HG03558 (cell line): Measurements from ENCODE around the gene SUFU.
"Not testable (repeated sequence)": the region's sequence is repeated elsewhere in the genome, so short reads cannot be mapped to it uniquely, and the experiment has no call there.

ENCODE experiments used
- ATAC-seq: cut with Tn5 transposase; IDR thresholded peaks from one replicate; pipeline ENCODE4 v1.9.1; 2021; ENCODE audit warnings: moderate number of reproducible peaks; ENCODE audit not compliant: unreplicated experiment; ENCODE audit errors: extremely low read depth

The SUFU gene

DNA sequence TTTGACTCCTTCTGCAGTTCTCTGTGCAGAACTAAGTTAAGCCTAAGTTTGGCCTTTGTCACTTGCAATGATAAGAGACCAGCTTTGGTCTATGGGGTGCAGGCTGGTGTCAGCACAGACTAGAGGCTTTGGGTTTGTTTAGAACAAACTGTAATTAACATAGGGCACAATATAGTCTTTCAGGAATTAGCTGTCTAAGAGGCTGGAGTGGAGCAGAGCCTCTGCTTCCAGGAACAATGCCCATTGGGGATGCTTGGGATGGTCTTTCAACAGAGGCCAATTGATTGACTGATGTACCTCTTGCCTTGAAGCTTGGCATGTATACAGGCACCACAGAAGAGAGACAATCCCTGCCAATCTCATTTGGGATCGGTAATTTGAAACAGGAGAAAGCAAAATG, 4.7 kb downstream of the SUFU start:
- ATAC-seq: no peak

DNA sequence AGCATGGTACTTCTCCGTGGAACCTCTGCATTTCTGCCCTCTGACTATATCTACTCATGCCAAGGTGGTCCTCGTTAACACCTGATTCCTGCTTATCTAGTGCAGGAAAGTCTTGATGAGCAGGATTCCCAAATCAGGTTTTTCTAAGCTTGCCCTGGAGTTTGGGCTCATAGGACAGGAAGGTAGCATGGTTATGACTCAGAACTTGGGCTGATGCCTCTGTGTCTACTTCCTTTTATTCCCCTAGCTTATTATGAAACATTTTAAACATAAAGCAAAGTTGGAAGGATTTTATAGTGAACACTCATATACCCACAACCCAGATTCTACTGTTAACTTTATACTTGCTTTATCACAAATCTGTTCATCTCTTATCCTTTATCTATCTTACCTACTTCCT, 5.6 kb downstream of the SUFU start:
- ATAC-seq: no peak

DNA sequence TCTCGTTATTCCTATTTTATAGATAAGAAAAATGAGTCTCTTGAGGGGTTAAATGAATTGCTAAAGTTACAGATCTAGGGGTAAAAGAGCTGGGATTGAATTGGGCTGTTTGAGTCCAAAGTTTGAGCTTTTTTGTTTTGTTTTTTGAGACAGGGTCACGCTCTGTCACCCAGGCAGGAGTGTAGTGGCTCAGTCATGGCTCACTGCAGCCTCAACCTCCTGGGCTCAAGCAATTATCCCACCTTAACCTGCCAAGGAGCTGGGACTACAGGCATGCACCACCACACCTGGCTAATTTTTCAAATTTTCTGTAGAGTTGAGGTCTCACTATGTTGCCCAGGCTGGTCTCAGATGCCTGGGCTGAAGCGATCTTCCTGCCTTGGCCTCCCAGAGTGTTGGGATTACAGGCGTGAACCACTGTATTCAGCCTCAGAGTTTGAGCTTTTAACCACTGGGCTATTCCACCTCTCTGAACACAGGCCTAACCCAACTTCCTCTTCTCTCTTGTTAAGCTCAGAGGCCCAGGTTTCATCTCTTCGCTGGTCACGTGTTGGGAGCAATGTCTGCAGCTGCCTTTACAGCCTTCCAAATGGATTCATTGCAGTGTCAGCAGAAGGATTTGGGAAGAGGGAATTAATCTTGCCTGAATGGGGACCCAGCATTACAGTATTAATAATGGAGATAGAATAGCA, 8.0 kb downstream of the SUFU start:
- ATAC-seq: no peak

DNA sequence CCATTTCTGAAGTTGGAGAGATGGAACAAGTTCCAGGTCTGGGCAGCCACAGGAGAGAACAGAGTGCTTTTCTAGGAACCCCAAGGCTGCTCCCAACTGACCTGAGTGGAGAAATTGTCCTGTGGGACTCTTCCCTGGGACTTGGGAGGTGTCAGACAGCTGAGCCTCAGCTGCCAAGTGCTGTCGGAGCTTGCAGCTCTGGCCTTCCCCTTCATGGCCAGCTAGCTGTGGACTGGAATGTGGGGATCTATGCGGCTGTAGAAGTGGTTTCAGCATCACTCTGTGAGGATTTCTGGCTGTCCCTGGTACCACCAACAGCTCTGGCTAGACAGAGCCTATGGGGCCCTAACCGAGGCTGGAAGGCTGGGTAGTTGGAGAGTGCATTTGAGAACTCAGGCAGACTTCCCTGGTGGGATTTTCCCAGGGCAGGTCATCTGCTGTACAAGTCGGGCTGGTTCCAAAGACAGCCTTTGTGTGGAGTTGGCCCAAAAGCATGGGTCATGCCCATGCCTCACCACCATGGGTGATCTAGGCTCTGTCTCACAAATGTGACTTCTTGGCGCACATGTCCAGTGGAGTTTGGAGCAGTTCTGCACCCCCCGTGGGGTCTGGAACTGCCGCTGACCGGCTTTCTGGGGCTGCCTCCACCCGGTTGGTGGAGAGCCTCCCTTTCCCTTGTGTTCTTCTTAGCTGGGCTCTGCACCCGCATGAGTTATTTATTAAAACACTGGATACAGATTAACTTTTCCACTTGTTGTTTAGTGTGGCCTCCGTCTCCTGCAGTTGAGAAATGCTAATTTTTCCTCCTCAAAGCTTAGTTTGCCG, 10.9 kb downstream of the SUFU start:
- no peak for ATAC-seq

DNA sequence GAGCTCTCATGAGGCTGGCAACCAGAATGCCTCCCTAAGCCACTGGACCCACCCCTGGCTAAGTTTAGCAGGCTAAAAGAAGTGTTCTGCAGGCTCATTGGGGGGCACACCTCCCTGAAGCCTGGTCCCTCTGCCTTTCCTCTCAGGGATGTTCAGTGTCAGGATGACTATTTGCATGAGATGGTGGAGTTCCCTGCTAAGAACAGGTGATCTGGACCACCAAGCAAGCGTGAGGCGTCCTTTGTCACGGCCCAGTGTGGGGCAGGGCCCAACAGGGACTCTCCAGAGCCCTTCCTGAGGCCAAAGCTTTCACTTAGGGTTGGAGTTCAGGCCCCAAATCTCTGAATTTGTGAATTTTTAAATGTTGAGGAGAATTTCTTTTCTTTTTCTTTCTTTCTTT, 12.0 kb downstream of the SUFU start:
- no peak for ATAC-seq

DNA sequence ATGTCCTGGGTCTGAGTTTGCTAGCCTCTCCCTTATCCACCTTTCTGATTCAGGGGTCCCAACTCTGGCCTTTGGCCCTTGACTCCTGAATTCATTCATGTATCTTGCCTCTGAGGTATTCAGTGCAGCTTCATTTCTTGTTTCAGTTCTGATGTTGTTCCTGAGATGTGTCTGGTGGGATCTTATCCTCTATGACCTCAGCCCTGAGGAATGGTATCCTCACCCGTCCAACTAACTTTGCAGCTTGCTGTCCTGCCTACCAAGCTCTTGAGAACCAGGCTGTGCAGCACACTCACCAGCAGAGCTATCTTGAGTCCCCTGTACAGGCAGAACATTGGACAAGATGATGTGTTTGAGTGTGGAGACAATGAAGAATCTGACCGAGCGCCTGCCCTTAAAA, 13.8 kb downstream of the SUFU start:
- no peak for ATAC-seq

DNA sequence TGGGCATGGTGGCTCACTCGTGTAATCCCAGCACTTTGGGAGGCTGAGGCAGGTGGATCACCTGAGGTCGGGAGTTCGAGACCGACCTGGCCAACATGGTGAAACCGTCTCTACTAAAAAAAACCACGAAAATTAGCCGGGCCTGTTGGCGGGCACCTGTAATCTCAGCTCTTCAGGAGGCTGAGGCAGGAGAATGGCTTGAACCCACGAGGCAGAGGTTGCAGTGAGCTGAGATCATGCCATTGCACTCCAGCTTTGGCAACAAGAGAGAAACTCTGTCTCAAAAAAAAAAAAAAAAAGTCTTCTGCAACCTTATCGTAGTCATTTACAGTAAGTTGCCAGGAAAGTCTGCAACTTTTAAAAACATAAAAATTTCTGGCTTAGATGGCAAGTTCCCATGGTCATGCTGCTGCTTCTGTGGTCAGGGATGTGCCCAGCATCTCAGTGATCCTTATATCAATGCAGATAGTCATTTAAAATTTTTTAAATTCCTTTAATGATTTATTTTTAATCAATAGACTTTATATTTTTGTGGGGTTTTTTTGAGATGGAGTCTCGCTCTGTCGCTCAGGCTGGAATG, 15.6 kb downstream of the SUFU start:
- ATAC-seq: no peak

DNA sequence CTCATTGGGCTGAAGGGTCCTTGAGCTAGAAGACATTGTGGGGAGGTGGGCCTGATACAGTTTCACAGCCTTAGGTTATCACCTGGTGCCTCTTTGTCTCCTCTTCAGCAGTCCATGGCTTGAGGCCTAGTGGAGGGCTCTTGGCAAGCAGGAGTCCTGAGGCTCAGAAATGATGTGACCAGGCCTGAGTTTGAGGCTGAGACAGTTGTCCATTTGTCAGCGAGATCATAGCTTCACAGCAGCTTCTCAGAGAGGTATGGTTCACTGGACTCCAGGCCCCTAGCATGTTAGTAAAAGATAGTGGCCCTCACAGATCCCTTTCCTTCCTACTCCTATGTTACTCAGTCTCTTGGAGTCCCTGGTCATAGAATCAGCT, 19.1 kb downstream of the SUFU start:
- no peak for ATAC-seq

DNA sequence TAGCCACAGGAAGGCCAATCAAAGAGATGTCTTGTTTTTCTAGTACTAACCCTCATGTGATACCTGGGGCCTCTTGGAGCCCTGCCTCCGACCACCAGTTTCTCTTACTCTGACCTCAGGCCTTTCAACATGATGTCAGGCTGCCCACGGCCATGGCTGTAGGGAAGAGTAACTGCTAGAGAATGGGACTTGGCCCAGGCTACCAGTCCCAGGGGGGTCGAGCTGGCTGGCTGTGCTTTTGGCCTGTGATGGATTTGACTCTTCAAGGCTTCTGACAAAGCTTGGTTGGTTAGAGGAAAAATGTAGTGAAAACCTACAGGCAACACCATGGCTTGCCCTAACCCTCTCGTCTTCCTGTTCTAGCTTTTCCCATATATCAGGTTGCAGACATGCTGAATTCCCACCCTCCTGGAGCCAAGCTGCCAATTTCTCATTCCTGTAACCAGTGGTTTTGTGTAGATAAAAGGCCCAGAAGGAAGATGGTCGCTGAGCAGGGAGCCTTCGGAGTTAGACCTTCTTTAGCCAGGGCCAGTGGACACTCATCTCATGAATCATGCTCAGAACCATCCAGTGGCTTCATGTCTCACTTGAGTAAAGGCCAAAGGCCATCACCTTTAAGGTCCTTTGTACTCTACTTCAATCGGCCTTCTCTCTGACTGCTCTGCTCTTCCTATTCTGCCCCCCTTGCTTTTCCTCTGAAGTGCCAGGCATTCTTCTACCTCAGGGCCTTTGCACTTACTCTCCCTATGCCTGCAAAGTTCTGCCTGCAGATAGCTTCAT, 19.7 kb downstream of the SUFU start:
- no peak for ATAC-seq

DNA sequence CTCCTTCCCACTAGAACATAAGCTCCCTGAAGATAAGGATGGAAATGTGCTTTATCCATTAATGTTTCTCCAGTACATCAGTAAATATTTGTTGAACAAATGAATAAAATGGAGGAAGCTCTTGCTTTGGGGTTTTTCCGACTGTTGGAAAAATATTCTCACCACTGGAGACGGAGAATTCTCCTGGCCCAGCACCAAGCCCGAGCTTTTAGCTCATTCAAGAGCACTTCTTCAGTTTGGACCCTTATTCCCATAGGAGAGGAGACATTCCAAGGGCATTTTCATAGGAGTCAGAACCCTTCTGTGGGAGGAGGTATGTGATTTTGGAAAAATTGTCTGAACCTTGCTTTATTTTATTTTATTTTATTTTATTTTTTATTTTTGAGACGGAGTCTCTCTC, 21.0 kb downstream of the SUFU start:
- no peak for ATAC-seq

DNA sequence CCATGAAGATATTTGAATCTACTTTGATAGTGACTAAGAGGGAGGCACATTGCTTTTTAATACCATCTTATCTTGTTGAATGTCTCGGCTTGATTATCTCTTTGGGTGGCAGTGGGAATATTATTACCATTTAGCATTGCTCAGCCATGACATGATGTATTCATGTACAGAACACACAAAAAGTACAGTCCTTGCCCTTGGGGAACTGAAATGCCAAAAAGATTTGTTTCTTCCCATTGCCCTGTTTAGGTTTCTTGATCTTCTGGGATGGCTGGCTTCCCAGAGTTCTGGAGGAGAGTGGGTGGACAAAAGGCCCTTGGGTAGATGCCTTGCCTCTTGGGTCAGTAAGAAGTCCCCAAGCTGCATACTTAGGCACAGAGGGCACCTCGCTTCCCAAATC, 23.8 kb downstream of the SUFU start:
- no peak for ATAC-seq

DNA sequence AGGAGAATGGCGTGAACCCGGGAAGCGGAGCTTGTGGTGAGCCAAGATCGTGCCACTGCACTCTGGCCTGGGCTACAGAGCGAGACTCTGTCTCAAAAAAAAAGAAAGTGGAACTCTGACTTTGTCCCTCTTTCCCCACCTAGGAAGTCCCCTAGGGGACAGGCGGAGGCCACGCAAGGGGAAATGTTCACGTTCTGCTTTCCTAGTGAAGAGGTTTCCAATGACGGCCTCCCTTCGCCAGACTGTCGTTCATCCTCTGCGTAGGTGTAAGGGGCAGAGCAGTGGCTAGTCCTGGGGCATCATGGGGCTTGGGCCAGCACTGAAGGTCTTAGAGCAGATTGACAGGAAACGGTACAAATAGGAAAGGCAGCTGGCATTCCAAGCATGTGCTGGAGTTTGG, 30.6 kb downstream of the SUFU start:
- no peak for ATAC-seq

DNA sequence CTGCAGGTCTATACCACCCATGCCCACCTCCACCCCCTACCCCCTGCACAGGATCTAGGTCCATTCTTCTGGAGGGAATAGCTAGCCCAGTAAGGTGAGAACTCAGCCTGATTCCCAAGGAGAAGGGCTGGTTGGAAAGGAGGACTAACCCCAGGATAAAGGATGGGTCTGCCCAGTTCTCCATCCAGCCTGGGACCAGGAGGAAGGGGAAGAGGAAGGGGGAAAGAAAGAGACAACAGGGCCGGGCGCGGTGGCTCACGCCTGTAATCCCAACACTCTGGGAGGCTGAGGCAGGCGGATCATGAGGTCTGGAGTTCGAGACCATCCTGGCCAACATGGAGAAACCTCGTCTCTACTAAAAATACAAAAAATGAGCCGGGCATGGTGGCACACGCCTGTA, 31.2 kb downstream of the SUFU start:
- not testable (repeated sequence) for ATAC-seq

DNA sequence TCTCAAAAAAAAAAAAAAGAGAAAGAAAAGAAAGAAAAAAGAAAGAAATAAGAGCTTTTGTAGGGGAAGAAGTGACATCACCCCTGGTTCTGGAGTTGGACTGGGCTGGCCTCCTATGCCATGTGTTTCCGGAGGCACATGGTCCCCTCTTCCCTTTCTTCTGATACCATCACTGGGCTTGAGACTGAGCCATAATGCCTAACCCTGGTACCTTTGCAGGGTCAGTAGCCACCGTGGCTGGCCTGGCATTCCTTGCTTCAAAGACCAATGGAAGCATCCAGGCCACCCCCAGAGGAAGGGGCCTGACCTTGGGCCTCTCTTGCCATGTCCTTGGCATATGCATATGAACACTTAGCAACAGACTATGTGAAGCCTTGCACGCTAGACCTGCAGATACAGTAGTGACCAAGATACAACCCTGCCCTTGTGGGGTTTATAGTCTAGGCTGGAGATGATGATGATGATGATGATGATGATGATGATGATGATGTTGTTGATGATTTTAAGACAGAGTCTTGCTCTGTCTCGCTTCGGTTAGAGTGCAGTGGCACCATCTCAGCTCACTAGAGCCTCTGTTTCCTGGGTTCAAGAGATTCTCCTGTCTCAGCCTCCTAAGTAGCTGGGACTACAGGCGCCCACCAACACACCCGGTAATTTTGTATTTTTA, 31.8 kb downstream of the SUFU start:
- ATAC-seq: no peak

DNA sequence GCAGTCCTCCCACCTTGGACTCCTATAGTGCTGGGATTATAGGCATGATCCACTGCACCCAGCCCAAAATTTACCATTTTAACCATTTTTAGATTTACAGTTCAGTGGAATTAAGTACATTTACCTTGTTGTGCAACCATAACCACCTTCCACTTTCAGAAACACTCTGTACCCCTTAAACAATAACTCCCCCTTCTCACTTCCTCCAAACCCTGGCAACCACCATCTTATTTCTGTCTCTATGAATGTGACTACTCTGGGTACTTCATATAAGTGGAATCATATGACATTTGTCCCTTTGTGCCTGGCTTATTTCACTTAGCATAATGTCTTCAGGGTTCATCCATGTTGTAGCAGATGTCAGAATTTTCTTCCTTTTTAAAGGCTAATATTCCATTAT, 33.6 kb downstream of the SUFU start:
- ATAC-seq: no peak

DNA sequence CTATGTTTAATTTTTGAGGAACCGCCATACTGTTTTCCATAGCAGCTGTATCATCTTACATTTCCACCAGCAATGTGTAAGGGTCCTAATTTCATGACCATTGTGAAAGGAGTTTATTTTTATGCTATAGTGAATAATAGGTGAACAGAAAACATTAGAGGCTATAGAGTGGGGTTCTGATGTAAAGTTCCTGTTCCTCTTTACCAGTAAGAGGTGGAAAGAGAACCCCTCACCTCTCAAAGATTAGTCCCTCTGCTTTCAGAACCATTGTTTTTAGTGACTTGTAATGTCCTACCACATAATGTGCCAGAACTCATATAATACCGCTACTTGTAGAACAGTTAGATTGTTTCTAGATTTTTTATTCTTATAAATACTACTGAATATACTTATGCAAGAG, 34.2 kb downstream of the SUFU start:
- ATAC-seq: no peak

DNA sequence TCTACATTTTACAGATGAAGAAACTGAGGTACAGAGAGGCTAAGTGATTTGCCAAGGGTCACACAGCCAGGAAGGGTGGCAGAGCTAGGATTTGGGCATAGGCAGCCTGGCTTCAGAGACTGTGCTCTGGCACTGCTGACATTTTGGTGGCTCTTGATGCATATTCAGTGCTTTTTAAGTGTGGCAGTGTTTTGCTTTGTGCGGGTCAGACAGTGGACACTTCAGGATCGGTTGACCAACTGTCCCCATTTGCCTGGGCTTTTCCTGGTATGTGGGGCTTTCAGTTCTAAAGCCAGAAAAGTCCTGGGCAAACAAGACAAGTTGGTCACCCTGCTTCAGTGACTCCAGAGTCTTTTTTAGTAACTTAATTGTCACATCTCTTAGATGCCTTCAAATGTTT, 35.0 kb downstream of the SUFU start:
- ATAC-seq: no peak

DNA sequence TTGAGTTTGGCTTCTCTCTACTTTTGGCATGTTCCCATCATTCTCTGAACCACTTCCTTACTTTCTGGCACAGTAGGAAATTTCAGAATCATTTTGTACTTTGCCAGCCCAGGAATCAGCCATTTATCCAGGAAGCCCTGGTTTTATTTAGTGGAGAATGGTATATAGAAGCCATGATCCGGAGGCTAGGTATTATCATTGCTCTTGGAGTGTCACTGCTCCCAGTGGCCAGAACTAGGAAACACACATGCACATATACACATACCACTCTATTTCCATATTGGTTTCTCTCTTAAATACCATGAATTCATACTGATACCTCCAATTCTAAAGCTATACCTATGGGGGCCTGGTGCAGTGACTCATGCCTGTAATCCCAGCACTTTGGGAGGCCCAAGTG, 36.3 kb downstream of the SUFU start:
- no peak for ATAC-seq

DNA sequence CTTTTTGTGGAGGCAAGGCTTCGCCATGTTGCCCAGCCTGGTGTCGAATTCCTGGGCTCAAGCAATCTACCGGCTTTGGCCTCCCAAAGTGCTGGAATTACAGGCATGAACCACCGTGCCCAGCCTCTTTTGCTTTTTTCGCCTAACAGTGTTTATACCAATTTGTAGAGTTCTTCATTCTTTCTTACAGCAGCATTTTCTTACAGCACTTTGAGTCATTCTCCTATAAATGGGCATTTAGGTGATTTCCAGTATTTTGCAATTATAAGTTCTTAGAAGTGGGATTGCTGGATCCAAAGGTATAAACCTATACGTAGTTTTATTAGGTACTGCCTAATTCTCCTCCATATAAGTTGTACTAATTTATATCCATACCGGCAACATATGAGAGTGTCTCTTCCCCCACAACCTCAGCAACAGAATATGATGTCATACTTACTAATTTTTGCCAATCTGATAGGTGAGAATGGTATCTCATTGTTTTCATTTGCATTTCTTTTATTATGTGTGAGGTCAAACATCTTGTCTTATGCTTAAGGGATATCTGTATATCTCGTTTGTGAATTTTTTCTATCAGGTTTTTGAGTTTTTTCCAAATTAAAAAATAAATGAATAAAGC, 39.1 kb downstream of the SUFU start:
- no peak for ATAC-seq

DNA sequence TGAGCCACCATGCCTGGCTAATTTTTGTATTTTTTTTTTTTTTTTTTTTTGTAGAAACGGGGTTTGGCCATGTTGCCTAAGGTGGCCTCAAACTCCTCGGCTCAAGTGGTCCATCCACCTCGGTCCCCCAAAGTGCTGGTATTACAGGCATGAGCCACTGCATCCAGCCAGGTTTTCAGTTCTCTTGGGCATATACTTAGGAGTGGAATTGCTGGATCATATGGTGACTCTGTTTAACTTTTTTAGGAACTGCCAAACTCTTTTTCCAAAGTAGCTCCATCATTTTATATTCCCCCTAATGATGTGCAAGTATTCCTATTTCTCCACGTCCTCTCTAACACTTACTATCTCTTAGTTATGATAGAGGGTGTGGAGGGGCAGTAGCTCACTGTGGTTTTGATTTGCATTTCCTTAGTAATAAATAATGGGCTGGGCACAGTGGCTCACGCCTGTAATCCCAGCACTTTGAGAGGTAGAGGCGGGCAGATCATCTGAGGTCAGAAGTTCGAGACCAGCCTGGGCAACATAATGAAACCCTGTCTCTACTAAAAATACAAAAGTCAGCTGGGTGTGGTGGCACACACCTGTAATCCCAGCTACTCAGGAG, 41.6 kb downstream of the SUFU start:
- ATAC-seq: no peak
